Bronchial smooth muscle cell (primary cell): ENCODE data around the gene THAP7. TPM values are rescaled to one million over a fixed set of nuclear protein-coding genes. Genes with fewer than 3 reads are reported as not detected.

Source experiments
- total RNA-seq: library from RNA; depleted of rRNA; stranded (reverse); fragments of >200 nt; gene quantifications from 2 replicates; pipeline ENCODE4 v1.2.1, GENCODE V29; 2014

THAP7 gene, protein sequence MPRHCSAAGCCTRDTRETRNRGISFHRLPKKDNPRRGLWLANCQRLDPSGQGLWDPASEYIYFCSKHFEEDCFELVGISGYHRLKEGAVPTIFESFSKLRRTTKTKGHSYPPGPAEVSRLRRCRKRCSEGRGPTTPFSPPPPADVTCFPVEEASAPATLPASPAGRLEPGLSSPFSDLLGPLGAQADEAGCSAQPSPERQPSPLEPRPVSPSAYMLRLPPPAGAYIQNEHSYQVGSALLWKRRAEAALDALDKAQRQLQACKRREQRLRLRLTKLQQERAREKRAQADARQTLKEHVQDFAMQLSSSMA
- total RNA-seq, result 18.3 and 19.3 TPM in 2 replicates

DNA sequence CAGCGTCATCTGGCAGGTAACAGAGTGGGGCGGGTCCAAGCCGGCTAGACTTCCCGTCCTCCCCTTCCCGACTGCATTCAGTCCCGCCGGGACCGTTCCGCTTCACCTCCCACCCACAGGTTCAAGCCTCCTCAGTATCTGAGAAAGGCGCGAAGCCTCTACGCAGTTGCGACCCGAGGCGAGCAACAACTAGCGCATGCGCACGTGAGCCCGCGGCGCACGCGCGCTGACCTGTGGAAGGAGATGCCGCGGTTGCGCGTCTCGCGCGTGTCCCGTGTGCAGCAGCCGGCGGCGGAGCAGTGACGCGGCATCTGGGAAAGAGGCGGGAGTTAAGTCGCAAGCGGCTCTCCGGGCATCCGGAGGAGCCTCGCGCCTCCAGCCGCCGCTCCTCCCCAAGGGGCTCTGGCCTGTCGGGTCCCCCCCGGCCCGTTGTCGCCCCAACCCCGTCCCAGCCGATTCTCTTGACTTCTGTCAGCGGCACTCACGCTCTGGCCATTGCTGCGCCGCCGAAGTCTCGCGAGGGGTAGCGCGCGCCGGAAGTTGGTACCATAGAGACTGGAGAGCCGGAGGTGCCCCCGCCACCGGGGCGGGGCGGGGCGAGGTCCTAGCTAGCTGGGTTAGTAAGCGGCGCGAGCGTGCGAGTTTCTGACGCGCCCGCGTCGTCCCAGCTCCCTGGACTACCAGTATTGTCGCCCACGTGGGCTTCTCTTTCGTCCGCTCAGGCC lies at the start of gene THAP7:
TSS of gene THAP7 (minus strand) at position 518 of the 725 bp plus-strand sequence. CDS start at position 311, 207 bp downstream.

DNA sequence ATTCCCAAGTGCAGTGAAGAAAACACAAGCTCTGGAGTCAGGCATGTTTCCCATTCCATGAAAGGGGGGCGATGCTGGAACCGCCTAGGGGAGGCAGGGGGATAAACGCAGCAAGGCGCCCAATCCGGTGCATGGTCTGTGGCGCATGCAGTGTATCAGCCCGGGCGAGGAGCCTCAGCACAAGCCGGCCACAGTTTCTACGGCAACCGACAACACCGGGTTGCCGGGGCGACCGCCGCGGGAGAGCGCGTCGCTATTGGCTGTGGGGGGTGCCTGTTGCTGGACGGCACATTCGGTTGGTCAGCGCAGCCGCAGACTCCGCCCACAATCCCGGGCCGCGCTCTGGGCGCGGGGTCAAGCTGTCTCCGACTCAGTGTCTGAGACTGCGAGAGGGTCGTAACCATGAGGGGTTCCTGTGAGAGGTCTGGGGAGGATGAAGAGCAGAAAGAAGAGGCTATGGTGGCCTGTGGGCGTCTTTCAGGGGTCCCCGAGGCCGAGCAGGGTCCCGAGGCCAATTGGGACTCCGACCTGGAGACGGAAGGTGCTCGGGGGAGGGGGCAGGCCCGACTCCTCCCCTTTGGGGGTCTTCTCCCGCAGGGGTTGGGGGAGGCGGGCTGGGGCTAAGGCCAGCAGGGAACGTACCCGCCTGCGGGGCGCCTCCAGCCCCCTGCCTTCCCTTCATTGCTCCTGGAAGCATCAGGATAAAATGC lies 43.8 kb upstream of the THAP7 start, which contains the start of gene LRRC74B:
TSS of gene LRRC74B (plus strand) at position 362 of the 710 bp plus-strand sequence. CDS start at position 403, 41 bp downstream.

DNA sequence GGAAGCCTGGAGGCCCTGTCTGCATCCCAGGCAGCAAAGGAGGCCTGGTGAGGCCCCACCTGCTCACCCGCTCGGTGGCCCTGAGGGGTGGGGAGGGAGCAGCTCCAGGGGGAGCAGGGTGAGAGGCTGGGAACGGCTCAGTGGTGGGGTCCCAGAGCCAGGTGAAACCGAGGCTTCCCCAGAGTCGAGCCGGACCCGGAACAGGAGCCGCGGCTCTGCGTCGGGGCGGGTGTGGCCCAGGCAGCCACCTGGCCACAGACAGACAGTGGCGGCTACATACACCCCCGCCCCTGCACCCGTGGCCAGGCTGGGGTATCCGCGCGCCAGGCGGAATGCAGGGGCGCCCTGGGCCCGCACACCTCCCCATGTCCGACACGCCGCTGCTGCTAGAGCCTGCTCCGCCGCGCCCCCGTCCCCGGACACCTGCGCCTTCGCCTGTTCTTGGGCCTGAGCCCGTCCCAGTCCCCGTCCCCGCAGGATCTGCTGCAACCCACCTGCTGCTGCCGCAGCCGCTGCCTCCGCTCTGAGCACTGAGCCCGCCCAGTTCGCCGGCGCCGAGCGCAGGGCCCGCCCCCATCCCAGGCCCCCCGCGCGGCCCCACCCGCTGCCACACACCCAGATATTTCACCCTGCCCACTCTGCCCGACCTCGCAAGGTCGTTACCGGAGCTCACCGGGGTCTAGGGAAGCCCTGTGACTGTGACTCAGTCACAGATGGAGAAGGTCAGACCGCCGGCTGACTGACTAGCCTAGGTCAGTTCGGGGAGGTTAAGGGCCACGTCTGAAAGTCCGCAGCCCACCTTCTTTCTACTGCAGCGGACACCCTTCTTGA lies 30.3 kb upstream of the THAP7 start, which contains the start of gene SLC7A4:
TSS of gene SLC7A4 (minus strand) at position 525 of the 831 bp plus-strand sequence. CDS start 749 bp downstream, outside the sequence.

DNA sequence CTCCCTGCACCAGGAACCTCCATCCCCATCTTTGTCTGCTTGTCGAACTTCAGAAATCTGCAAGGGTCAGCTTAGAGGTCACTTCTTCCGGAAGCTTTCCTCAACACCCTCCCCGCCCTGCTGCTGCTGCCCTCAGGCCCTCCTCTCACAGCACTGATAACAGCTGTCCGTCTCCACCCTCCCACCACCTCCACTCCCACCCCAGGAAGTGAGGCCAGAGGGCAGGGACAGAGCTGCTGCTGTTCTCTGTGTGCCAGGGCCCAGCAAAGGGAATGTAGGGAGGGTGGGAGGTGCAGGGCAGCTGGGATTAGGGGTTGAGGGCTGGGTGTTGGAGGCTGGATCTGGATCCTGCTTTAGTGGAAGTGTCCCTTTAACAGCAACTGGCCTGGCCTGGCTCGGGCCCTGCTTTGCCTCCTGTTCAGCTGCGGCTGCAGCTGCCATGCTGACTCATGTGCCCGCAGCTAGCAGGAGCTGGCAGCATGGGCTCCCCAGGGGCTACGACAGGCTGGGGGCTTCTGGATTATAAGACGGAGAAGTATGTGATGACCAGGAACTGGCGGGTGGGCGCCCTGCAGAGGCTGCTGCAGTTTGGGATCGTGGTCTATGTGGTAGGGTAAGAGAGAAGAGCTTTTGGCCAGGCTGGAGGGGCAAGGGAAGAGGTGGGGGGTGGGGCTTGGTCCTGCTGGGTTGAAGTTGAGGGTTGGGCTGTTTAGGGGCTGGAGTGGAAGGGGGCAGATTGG lies 13.0 kb upstream of the THAP7 start, which contains the start of gene P2RX6:
TSS of gene P2RX6 (plus strand) at position 440 of the 740 bp plus-strand sequence. CDS start at position 450, 10 bp downstream.

DNA sequence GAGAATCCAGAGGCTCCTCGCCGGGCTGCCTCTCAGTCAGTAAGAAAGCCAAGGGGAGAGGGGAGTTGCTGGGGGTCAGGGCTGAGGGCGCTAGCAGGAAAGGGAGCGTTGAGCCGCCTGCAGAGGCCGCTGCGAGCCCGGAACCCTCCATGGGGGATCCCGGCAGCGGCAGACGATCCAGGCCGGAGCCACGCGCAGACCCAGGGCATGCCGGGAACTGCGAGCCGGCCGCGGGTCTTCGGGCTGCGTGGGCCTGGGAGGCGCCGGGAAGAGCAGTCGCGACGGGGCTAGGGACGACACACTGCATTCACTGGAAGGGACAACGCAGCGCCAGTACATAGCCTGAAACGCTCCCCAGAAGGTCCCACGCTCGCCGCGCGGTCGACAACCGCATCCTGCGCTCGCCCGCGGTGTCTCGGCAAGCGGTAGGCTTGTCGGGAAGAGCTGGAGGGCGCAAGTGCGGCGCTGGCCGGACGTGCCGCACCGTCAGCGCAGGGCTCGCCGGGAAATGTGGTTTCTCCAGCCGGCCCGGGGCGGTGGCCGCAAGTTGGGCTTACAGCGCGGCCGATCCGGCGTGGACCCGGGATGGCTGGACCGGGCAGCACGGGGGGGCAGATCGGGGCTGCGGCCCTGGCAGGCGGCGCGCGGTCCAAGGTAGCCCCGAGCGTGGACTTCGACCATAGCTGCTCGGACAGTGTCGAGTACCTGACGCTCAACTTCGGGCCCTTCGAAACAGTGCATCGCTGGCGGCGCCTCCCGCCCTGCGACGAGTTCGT lies 19.9 kb downstream of the THAP7 start, which contains the start of gene LZTR1:
TSS of gene LZTR1 (plus strand) at position 511 of the 776 bp plus-strand sequence. CDS start at position 586, 75 bp downstream.

DNA sequence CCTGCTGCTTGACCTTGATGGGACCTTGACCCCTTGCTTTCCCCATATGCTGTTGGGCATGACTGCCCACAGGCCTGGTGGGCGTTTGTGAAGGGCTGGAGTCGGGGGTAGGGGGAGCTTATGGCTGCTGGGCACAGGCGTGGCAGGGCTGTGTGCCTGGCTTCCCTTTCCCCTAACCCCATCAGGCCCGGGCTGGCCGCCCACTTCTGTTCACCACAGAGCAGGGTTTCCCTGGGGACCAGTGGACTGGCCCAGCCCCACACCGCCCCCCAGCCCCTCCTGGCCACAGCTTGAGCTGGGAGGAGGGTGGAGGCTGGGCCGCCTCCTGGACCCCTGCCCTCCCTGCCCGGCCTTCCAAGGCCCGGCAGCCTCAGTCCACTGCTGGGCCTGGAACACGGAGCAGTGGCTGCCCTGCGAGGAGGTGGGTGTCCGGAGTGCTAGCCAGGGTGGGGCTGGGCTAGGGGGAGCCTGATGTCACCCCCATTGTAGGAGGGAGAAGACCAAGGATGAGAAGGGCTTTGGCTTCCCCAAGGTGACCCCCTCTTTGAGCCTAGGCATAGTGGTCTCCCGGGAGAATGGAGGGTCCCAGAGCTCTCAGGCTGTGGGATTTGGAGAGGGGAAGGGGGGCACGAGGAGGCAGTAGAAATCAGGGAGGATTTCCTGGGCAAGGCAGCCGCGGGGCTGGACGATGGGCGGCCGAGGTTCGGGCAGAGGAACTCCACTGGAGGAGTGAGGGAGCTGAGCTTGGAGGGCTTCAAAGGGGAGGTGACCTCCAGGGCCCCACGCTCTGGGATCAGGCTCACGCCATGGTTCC lies 34.8 kb downstream of the THAP7 start, which contains the start of gene AIFM3:
TSS of gene AIFM3 (plus strand) at position 373 of the 814 bp plus-strand sequence. CDS start 690 bp downstream, outside the sequence.

Other genes starting within 250 kb of the THAP7 start
- gene SERPIND1, start 228.0 kb downstream of the THAP7 start, total RNA-seq, result not detected in 2 replicates
- 22.5 and 27.9 TPM in 2 replicates for gene PI4KA, start 143.3 kb downstream of the THAP7 start, total RNA-seq
- gene SNAP29, start 143.1 kb downstream of the THAP7 start, total RNA-seq, result 5.8 and 7.1 TPM in 2 replicates
- 20.8 and 24.0 TPM in 2 replicates for gene CRKL, start 84.7 kb downstream of the THAP7 start, total RNA-seq
- 1.1 and 1.4 TPM in 2 replicates for gene AIFM3, start 34.9 kb downstream of the THAP7 start, total RNA-seq
- 53.6 and 64.0 TPM in 2 replicates for gene LZTR1, start 19.8 kb downstream of the THAP7 start, total RNA-seq
- gene P2RX6, start 13.0 kb upstream of the THAP7 start, total RNA-seq, result 2.6 and 6.9 TPM in 2 replicates
- 0.16 and 0.17 TPM in 2 replicates for gene SLC7A4, start 30.4 kb upstream of the THAP7 start, total RNA-seq
- gene LRRC74B, start 43.8 kb upstream of the THAP7 start, total RNA-seq, result under 0.01 TPM in 2 replicates